Rectal smooth muscle tissue (tissue), 1 donor: ENCODE results near the gene SCN3A.

Experiments used
- H3K27ac ChIP-seq: one replicate; pipeline ENCODE4 v1.7.0; 2013; ENCODE audit warnings: low read depth, low read length, inconsistent platforms
- H3K27me3 ChIP-seq: one replicate; pipeline ENCODE4 v1.7.0; 2013; ENCODE audit warnings: low read length; ENCODE audit not compliant: control insufficient read depth, insufficient read depth
- H3K36me3 ChIP-seq: one replicate; pipeline ENCODE4 v1.7.0; 2013; ENCODE audit warnings: low read length; ENCODE audit not compliant: control insufficient read depth, insufficient read depth
- H3K4me1 ChIP-seq: one replicate; pipeline ENCODE4 v1.7.0; 2013; ENCODE audit warnings: low read length; ENCODE audit not compliant: control insufficient read depth, insufficient read depth
- H3K4me3 ChIP-seq: one replicate; pipeline ENCODE4 v1.7.0; 2013; ENCODE audit warnings: low read length
- H3K9ac ChIP-seq: one replicate; pipeline ENCODE4 v1.7.0; 2013; ENCODE audit warnings: low read length

SCN3A gene

GRCh38 chr2:165126244-165126643, 77.6 kb downstream of the SCN3A start:
- Histone ChIP-seq H3K4me1 (no peaks in the 10 kb centered on the region), H3K27ac (no peak overlapping the region), H3K36me3 (no peaks in the 10 kb centered on the region), H3K4me3 (no peak overlapping the region), H3K9ac (no peak overlapping the region), H3K27me3 (no peaks in the 10 kb centered on the region)

- no peak overlapping the region for H3K27ac ChIP-seq
- no peaks in the 10 kb centered on the region for H3K27me3 ChIP-seq
- no peak overlapping the region for H3K9ac ChIP-seq
- H3K4me1 ChIP-seq = no peaks in the 10 kb centered on the region
- no peak overlapping the region for H3K4me3 ChIP-seq
- no peaks in the 10 kb centered on the region for H3K36me3 ChIP-seq
Observed at GRCh38 chr2:165122521-165122920, 81.3 kb downstream of the SCN3A start.

- Histone ChIP-seq H3K9ac (no peak overlapping the region), H3K27me3 (no peaks in the 10 kb centered on the region), H3K4me3 (no peak overlapping the region), H3K4me1 (no peaks in the 10 kb centered on the region), H3K27ac (no peak overlapping the region), H3K36me3 (no peaks in the 10 kb centered on the region)
Observed at GRCh38 chr2:165120740-165121467, 82.9 kb downstream of the SCN3A start.

GRCh38 chr2:165115258-165115657, 88.6 kb downstream of the SCN3A start:
- no peaks in the 10 kb centered on the region for H3K4me1 ChIP-seq
- H3K36me3 ChIP-seq = no peaks in the 10 kb centered on the region
- H3K27ac ChIP-seq = no peak overlapping the region
- H3K9ac ChIP-seq = no peak overlapping the region
- no peak overlapping the region for H3K4me3 ChIP-seq
- no peaks in the 10 kb centered on the region for H3K27me3 ChIP-seq

GRCh38 chr2:165114346-165114939, 89.4 kb downstream of the SCN3A start:
- Histone ChIP-seq H3K27ac (no peak overlapping the region), H3K27me3 (no peaks in the 10 kb centered on the region), H3K9ac (no peak overlapping the region), H3K36me3 (no peaks in the 10 kb centered on the region), H3K4me3 (no peak overlapping the region), H3K4me1 (no peaks in the 10 kb centered on the region)

- Histone ChIP-seq H3K4me1 (no peaks in the 10 kb centered on the region), H3K36me3 (no peaks in the 10 kb centered on the region), H3K9ac (no peak overlapping the region), H3K27me3 (no peaks in the 10 kb centered on the region), H3K4me3 (no peak overlapping the region), H3K27ac (no peak overlapping the region)
Observed at GRCh38 chr2:165113414-165113813, 90.4 kb downstream of the SCN3A start.

- Histone ChIP-seq H3K9ac (no peak overlapping the region), H3K27me3 (no peaks in the 10 kb centered on the region), H3K4me1 (no peaks in the 10 kb centered on the region), H3K36me3 (no peaks in the 10 kb centered on the region), H3K27ac (no peak overlapping the region), H3K4me3 (no peak overlapping the region)
Observed at GRCh38 chr2:165112789-165113188, 91.1 kb downstream of the SCN3A start.

GRCh38 chr2:165112133-165112573, 91.7 kb downstream of the SCN3A start:
- Histone ChIP-seq H3K4me3 (no peak overlapping the region), H3K27me3 (no peaks in the 10 kb centered on the region), H3K4me1 (no peaks in the 10 kb centered on the region), H3K27ac (no peak overlapping the region), H3K36me3 (no peaks in the 10 kb centered on the region), H3K9ac (no peak overlapping the region)

GRCh38 chr2:165110394-165110793, 93.5 kb downstream of the SCN3A start:
- Histone ChIP-seq H3K4me3 (no peak overlapping the region), H3K27me3 (no peaks in the 10 kb centered on the region), H3K36me3 (no peaks in the 10 kb centered on the region), H3K4me1 (no peaks in the 10 kb centered on the region), H3K9ac (no peak overlapping the region), H3K27ac (no peak overlapping the region)

GRCh38 chr2:165109915-165110314, 93.9 kb downstream of the SCN3A start:
- H3K4me3 ChIP-seq = no peak overlapping the region
- H3K27me3 ChIP-seq = no peaks in the 10 kb centered on the region
- no peaks in the 10 kb centered on the region for H3K36me3 ChIP-seq
- no peaks in the 10 kb centered on the region for H3K4me1 ChIP-seq
- no peak overlapping the region for H3K9ac ChIP-seq
- no peak overlapping the region for H3K27ac ChIP-seq

- Histone ChIP-seq H3K27ac (no peak overlapping the region), H3K36me3 (no peaks in the 10 kb centered on the region), H3K4me3 (no peak overlapping the region), H3K4me1 (no peaks in the 10 kb centered on the region), H3K9ac (no peak overlapping the region), H3K27me3 (no peaks in the 10 kb centered on the region)
Observed at GRCh38 chr2:165105926-165106325, 97.9 kb downstream of the SCN3A start.

GRCh38 chr2:165087933-165088901, 115.6 kb downstream of the SCN3A start:
- Histone ChIP-seq H3K27me3 (no peaks in the 10 kb centered on the region), H3K9ac (no peak overlapping the region), H3K4me1 (no peaks in the 10 kb centered on the region), H3K27ac (no peak overlapping the region), H3K4me3 (no peak overlapping the region), H3K36me3 (no peaks in the 10 kb centered on the region)
